K562 (cell line): ENCODE data around the gene CARD9. TPM values are rescaled to one million over a fixed set of nuclear protein-coding genes. Genes with fewer than 3 reads are reported as not detected.

Experiments used
- ATF1 ChIP-seq, 2 experiments: fragments of 450-650 bp in 1 of 2; IDR thresholded peaks; 2 replicates each; pipeline ENCODE4 v1.6.1; 2016; ENCODE audit warnings: missing compliant biosample characterization in 1 of 2, missing genetic modification characterization in 1 of 2
- CHD1 ChIP-seq: fragments of 200-600 bp; sonication (generic); IDR thresholded peaks from one replicate; pipeline ENCODE4 v1.6.1; 2012; ENCODE audit warnings: mild to moderate bottlenecking, moderate library complexity, low read length, inconsistent platforms
- E2F5 ChIP-seq: sonication (generic); formaldehyde crosslinking; IDR thresholded peaks from 2 replicates; pipeline ENCODE4 v1.8.0; 2022; ENCODE audit warnings: mild to moderate bottlenecking, missing genetic modification reagents
- EHMT2 ChIP-seq: fragments of 450-650 bp; IDR thresholded peaks from 2 replicates; pipeline ENCODE4 v1.6.1; 2018; ENCODE audit warnings: antibody characterized with exemption
- EP300 ChIP-seq: IDR thresholded peaks from 2 replicates; pipeline ENCODE4 v1.6.1; 2012; ENCODE audit warnings: low read length, improper control_type of control experiment
- GMEB1 ChIP-seq: fragments of 250-450 bp; sonication (Bioruptor Pico); IDR thresholded peaks from 2 replicates; pipeline ENCODE4 v1.4.0; 2020; ENCODE audit warnings: mild to moderate bottlenecking
- GTF2F1 ChIP-seq: IDR thresholded peaks from 2 replicates; pipeline ENCODE4 v1.6.1; 2011; ENCODE audit warnings: low read depth, low read length, improper control_type of control experiment
- HDAC2 ChIP-seq: fragments of 450-650 bp; IDR thresholded peaks from 2 replicates; pipeline ENCODE4 v1.6.1; 2016; ENCODE audit warnings: mild to moderate bottlenecking
- JUN ChIP-seq, 2 experiments: sonication (generic) in 1 of 2; formaldehyde crosslinking in 1 of 2; IDR thresholded peaks; 2 replicates each; pipeline versions ENCODE4 v1.6.1 to v1.8.0; 2012 to 2022; ENCODE audit warnings: borderline replicate concordance in 2 of 2, mild to moderate bottlenecking in 2 of 2, improper control_type of control experiment in 1 of 2, low read depth in 1 of 2, low read length in 1 of 2, missing genetic modification reagents in 1 of 2
- MAX ChIP-seq: sonication (generic); formaldehyde crosslinking; IDR thresholded peaks from 2 replicates; pipeline ENCODE4 v1.9.0; 2022; ENCODE audit warnings: mild to moderate bottlenecking, missing genetic modification reagents
- MBD2 ChIP-seq: sonication (generic); IDR thresholded peaks from 2 replicates; pipeline ENCODE4 v1.6.1; 2016; ENCODE audit warnings: low read depth, borderline replicate concordance
- MNT ChIP-seq, 2 experiments: fragments of 450-650 bp; conservative IDR thresholded peaks; 2 replicates each; pipeline ENCODE4 v1.6.1; 2017; ENCODE audit warnings: mild to moderate bottlenecking in 2 of 2, moderate library complexity in 2 of 2
- NCOA1 ChIP-seq: fragments of 450-650 bp; IDR thresholded peaks from 2 replicates; pipeline ENCODE4 v1.6.1; 2016; ENCODE audit warnings: low read depth
- NKRF ChIP-seq: fragments of 450-650 bp; IDR thresholded peaks from 2 replicates; pipeline ENCODE4 v1.6.1; 2016; ENCODE audit warnings: borderline replicate concordance
- NRF1 ChIP-seq, 2 experiments: fragments of 450-650 bp; IDR thresholded peaks in 1 of 2; conservative IDR thresholded peaks in 1 of 2; 2 replicates each; pipeline ENCODE4 v1.6.1; 2014; ENCODE audit warnings: mild to moderate bottlenecking in 2 of 2
- POLR2AphosphoS5 ChIP-seq: IDR thresholded peaks from 2 replicates; pipeline ENCODE4 v1.6.1; 2011; ENCODE audit warnings: mild to moderate bottlenecking, low read depth, low read length, moderate library complexity; ENCODE audit not compliant: control insufficient read depth, insufficient read depth
- RBM34 ChIP-seq: fragments of 200-400 bp; formaldehyde crosslinking; IDR thresholded peaks from 2 replicates; pipeline ENCODE4 v1.6.1; 2018; ENCODE audit warnings: low read length, borderline replicate concordance; ENCODE audit not compliant: insufficient read depth
- ZFX ChIP-seq: sonication (generic); formaldehyde crosslinking; IDR thresholded peaks from 2 replicates; pipeline ENCODE4 v1.8.0; 2022; ENCODE audit warnings: mild to moderate bottlenecking, missing genetic modification reagents, moderate library complexity
- ZNF121 ChIP-seq: sonication (generic); formaldehyde crosslinking; conservative IDR thresholded peaks from 2 replicates; pipeline ENCODE4 v1.8.0; 2022; ENCODE audit warnings: missing genetic modification reagents
- ZNF764 ChIP-seq: fragments of 250-450 bp; sonication (Bioruptor Pico); IDR thresholded peaks from 2 replicates; pipeline ENCODE4 v1.4.0; 2020; ENCODE audit warnings: low read depth, mild to moderate bottlenecking, moderate library complexity
- polyA plus RNA-seq, 8 experiments: library from polyadenylated mRNA; depleted of rRNA in 4 of 8; stranded (reverse) in 5 of 8; unstranded in 3 of 8; fragments of >200 nt; fragmentation: Nextera tagmentation in 2 of 8; fragmentation: Illumina TruSeq in 1 of 8; extraction: Ambion mirVana in 2 of 8; extraction: Trizol in 1 of 8; gene quantifications; 2 replicates each; pipeline versions ENCODE4 v1.2.1 to v1.2.3, GENCODE V29; 2011 to 2014; ENCODE audit warnings: inconsistent platforms in 1 of 8, missing spikeins in 1 of 8
- total RNA-seq, 7 experiments: library from RNA; depleted of rRNA in 6 of 7; stranded (reverse); fragments of >200 nt in 6 of 7; fragmentation: Illumina TruSeq in 2 of 7; extraction: Trizol in 2 of 7; gene quantifications; 2 replicates each; pipeline versions ENCODE4 v1.2.1 to v1.2.3, GENCODE V29; 2011 to 2021; ENCODE audit warnings: low replicate concordance in 1 of 7

The CARD9 gene
- total and polyA plus RNA-seq, 9 of the 15 experiments (the other 6 are each of a cell fraction or from before 2014, with no cell fraction given): 1.7 to 53.0 (median 9.7) TPM

- TF ChIP-seq CHD1 (peak; percentile 64), JUN (IDR thresholded peaks at IDR 0.05; ENCODE audit: borderline replicate concordance, low read depth, low read length) (peak; percentile 28; the same call in 1 of the 2 replicates), JUN (CRISPR knock-in tag; IDR thresholded peaks at IDR 0.05; ENCODE audit: borderline replicate concordance) (no peak), MAX (peak; percentile 70), POLR2AphosphoS5 (peak; percentile 89), ATF1 (CRISPR knock-in tag; IDR thresholded peaks at IDR 0.05) (peak; percentile 60; the same call in 1 of the 2 replicates), ATF1 (tag; IDR thresholded peaks at IDR 0.05) (peak; percentile 93), NCOA1 (0 out of 2 replicates have a peak, but pooled peaks have one; percentile 24), MBD2 (peak; percentile 53; the same call in 1 of the 2 replicates), HDAC2 (peak; percentile 55; the same call in 1 of the 2 replicates), EHMT2 (no peak), E2F5 (CRISPR knock-in tag) (peak; percentile 48; the same call in 1 of the 2 replicates), ZNF121 (CRISPR knock-in tag) (peak; percentile 23; the same call in 1 of the 2 replicates), ZNF764 (CRISPR knock-in tag) (no peak), MNT (conservative IDR thresholded peaks at IDR 0.05) (peak; percentile 32 to 75), GMEB1 (CRISPR knock-in tag) (peak; percentile 60; the same call in 1 of the 2 replicates), RBM34 (no peak), NKRF (peak; percentile 84), EP300 (peak; percentile 30; the same call in 1 of the 2 replicates), ZFX (peak; percentile 77), NRF1 (conservative IDR thresholded peaks at IDR 0.05 in 1 of 2, IDR thresholded peaks at IDR 0.05 in 1 of 2) (peak; percentile 25 to 44; a peak in 3 of 4 replicates), GTF2F1 (no peak)
These were observed 37.2 kb upstream of the CARD9 start, which contains the start of the genes ENTR1 and PMPCA (continued) for GRCh38 chr9:136410500-136411287.
